UCSD-AML1 (cell line): ENCODE data around the gene ASB6.
"Not testable (repeated sequence)": the region's sequence is repeated elsewhere in the genome, so short reads cannot be mapped to it uniquely, and the experiment has no call there.

Source experiments
- DNase-seq: peaks from one replicate; lab custom pipeline; 2025; ENCODE audit not compliant: unreplicated experiment; lab: John Stamatoyannopoulos, UW

ASB6 gene

GRCh38 chr9:129667378-129667777, 25.4 kb upstream of the ASB6 start:
- no peak for DNase-seq

DNA sequence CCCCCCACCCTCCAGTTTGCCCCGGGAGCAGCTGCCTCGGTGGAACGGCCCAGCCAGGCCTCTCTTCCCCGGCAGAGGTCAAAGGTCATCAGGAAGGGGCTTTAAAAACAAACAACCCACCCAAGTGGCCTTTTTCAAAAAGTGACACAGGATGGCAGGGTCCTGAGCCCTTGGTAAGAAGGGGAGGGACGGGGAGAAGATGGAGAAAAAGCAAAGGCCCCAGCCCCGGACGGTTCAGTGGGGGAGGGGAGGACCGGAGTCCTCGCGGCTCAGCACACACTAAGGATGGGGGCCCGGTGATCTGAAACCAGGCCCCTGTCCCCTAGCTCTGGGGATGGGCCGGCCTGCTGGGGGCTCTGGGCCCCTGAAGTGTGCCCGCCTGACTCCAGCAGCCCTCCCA, 24.6 kb upstream of the ASB6 start:
- no peak for DNase-seq

- no peak for DNase-seq
Observed at GRCh38 chr9:129665814-129666520, 24.0 kb upstream of the ASB6 start.

DNA sequence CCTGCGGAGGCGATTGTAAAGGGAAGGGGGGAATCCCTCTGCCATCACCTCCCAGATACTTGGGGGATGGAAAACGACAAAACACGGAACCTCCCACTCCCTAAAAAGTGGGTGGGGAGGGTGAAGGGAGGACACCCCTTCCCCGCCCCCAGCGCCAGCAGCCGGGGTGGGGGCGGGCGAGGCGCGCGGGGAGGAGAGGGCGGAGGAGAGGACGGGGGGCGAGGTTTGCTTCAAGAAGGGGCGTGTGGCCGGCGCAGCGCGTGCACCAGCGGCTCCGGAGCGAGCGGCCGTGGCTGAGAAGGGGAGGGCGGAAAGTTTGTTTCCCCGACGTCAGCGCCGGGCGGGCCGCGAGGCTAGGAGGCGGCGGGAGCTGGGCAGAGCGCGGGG, 23.4 kb upstream of the ASB6 start, which contains the start of gene PRRX2:
Gene PRRX2 (plus strand): TSS at position 259 of the 387 bp plus-strand sequence. CDS start 221 bp downstream, outside the sequence.
- DNase-seq, result no peak

GRCh38 chr9:129664746-129665388, 22.9 kb upstream of the ASB6 start:
- no peak for DNase-seq

GRCh38 chr9:129662239-129662638, 20.3 kb upstream of the ASB6 start:
- not testable (repeated sequence) for DNase-seq

DNA sequence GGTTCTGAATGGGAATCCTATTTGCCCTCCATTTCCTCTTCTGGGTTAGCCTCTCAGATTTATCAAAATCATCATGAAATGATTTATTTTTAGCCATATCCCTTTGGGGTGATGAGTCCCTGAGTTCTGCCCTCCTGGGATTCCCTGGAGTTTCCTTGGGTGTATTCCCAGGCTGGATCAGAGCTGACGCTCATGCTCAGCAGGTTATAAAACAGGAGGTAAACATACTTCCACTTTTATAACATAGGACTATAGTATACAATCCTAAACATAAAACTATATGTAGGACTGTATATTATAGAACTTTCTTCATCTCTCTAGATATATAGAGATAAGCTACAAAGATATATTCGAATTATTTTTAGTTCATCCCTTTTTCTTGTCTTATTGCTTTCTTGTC, 19.1 kb upstream of the ASB6 start:
- no peak for DNase-seq

- no peak for DNase-seq
Observed at GRCh38 chr9:129656795-129657390, 14.9 kb upstream of the ASB6 start.

DNA sequence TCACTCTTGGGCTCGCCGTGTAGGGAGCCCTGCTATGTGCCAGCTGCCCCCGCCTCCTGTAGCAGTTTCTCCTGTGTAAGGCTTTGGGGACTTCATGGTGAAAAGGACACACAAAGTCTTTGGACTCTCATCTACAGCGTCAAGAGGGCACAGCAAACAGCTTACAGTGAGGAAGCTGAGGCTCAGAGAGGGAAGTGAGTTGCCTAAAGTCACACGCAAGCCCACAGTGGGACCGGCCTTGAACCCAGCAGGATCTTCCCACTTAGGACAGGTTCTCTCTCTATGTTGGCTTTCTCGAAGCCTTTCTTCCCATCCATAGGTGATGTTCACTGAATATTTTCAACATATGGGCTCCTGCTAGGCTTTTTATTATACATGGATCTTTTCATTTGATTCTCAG, 13.7 kb upstream of the ASB6 start:
- DNase-seq, result no peak

- DNase-seq, result no peak
Observed at GRCh38 chr9:129655154-129655553, 13.2 kb upstream of the ASB6 start.

GRCh38 chr9:129654554-129655040, 12.6 kb upstream of the ASB6 start:
- no peak for DNase-seq

DNA sequence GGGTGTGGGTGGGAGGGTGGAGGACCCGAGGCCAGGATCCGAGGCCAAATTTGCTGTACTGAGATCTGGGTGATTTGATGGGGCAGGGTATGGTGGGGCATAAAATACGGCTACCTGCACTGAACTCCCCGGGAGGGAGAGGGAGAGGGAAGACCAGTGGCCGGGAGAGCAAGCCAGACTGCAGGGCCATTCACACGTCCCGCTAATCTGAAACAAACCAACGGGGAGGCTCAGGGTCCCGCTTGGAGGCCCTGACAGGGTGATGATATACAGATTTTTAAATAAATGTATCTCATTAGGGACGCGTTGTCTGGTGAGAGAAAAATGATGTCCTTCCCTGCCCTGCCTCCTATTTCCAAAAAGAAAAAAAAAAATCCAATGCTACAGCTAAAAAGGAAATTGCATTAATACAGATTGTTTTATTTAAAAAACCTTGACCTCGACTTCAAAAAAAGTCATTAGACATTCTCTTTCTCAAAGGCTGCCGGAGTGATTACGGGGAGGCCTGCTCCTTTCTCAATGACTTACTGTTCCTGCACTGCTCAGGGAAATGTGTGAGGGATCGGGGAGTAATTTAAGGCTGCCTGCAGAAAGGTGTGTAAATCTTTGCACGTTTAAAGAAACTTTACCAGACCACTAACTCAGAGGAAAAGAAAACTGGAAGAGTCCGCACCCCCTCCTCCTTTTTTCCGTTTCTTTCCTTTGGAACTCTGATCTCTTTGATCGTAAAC, 12.0 kb upstream of the ASB6 start:
- DNase-seq, result no peak

DNA sequence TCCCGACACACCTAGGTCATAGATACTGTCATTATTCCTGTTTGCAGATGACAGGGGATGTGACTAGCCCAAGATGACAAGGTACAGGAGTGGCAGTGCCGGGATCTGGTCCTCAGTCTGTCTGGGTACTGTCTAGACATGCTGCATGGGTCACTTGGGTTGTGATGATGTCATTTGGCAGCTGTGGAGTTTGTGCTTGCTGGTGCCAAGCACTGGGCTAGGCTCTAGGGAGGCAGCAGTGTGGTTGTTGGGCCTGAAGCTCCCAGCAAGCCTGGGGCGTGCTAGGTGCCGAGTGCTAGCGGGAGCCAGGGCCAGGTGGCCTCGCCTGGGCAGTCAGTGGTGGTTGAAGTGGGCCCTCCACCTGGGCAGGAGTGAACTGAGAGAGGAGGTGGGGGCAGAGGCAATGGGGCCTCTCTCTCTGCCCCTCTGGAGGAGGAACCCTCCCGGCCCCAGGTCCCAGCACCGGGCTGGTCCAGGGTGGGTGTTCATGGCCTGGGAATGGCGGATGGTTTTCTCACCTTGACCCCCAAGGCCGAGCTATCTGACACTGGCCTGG, 8.8 kb upstream of the ASB6 start:
- DNase-seq, result no peak

DNA sequence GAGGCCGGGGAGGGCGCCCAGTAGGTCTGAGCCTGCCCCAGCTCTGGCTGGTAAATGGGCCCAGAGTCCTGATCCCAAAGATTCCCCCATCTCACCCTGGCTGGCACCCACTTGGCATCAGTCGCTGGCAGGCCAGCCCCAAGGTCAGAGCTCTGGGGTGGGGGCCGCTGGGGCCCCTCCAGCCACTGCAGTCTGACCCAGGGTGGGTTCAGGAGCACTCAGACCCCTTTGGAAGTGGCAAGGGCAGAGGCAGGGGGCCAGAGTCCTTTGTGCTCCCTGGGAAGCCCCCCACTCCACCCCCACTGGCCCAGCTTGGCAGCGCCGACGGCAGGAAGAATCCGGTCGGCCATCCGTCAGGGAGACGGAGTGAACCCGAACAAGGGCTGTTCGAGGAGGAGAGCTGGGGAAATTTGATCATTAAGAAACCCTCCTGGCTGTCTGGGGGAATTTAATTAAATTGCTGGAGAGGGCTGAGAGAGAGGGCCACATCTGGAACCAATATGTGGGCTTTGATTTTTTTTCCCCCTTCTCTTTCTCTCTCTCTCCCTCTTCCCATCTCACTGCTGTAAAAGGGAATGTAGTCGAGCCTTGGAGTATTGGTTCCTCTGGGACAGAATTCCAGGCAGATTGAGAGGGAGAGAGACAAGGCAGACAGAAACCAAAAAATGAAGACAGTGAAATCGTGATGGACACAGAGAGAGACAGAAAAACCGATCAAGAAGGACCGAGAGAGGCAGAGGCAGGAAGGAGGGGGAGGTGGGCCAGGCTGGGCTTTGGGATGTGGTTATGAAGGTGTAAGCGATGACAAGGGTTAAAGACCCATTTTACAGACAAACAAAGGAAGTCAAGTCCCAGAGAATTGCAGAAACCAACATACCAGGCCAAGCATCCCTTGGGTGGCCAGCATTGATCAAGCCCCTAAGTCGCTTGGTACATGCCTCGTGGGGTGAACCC, 8.1 kb upstream of the ASB6 start:
- no peak for DNase-seq

DNA sequence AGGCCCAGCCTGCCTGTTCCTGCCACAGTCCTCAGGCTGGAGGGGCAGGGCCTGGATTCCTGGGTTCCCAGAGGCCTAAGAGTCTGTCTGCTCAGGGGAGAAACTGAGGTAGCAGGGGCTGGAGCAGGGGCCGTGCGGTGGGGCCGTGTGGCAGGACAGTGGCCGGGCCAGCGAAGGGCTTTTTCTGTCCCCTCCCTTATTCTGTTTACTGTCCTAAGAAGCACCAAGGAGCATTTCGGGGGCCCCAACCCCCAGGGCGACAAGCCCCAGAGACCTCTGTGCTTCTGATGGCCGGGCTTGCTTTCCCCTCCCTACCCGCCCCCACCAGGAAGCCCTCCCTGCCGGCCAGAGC, 6.8 kb upstream of the ASB6 start:
- no peak for DNase-seq

DNA sequence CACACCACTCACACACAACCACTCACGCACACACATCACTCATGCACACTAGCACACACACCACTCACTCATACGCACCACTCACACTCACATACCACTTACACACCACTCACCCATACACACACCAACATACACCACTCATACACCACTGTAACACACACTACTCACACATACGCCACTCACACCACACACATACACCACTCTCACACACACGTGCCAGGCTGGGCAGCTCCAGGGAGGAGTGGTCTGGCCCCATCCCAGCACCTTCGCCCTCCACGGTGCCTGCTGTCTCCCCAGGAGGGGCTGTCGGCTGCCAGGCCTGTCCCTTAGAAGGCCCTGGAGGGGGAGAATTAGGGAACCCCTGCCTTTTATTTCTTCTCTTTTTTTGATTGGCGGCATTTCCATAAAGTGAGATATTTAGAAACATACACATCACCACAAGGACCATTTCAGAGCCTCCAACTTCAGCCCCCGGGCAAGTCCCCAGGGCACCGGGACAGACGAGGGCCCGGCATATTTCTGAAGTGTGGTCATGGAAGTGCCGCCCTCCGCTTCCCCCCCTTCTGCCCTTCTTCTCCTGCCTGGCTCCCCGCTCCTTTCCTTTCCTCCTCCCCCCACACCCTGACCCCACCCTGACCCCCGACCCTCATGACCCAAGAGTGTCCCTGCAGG, 6.3 kb upstream of the ASB6 start:
- no peak for DNase-seq

- DNase-seq, result no peak
Observed at GRCh38 chr9:129647635-129648034, 5.7 kb upstream of the ASB6 start.

DNA sequence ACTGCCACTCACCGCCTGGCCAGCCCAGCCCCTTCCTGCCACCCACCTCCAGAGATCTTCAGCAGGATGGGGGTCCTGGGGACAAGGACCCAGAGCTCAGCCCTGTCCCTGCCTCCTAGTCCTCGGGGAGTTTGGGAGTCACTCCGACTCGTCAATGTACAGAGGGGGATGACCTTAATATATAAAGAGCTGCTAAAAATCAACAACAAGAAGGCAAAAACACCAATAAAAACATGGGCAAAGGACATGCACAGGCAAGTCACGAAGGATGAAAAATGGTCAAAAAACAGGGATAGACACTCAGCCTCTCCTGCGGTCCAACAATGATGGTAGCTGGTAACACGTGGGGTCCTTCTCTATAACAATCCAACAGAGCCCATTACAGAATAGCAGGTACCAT, 4.7 kb upstream of the ASB6 start:
- DNase-seq, result no peak

DNA sequence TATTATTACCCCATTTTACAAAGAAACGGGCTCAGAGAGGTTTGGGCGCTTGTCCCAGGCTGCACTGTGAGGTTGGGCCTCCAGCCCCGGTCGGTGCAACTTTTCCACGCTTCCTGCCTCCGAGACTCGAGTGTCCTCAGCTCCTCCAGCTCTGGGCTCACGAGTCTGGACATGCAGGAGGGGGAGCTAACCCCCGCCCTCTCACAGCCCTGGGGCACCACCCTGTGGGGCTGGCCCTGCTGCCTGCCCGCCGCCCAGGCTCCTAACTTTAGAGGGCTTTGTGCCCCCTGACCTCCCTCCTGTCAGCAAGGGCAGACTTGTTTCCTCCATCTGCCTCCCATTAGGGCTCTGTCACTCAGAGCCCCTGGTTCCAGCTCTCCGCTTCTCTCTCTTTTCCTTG, 4.3 kb upstream of the ASB6 start:
- no peak for DNase-seq

DNA sequence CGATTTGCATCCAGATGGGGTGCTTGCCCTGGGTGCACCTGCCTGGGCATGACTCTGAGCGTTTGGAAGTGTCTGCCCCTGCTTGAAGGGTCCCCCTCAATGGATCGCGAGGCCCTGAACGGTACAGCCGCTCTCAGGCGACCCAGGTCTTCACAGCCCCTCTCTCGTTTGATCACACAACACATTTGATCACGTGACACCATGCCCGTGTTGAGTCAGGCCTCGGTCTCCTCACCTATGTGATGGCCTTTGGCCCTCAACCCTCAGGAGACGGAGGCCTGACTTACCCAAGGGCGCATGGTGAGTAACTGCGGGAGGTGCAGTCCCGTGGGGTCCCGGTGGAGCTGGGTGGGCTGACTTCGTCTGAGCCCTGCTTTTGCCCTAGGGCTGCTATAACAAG, 3.0 kb upstream of the ASB6 start:
- no peak for DNase-seq
